Cerebellar nuclear complex (tissue), 1 donor: ENCODE results near the gene ACSM2B.
"Not testable (repeated sequence)": the region's sequence is repeated elsewhere in the genome, so short reads cannot be mapped to it uniquely, and the experiment has no call there.

Experiments
- DNase-seq, 2 experiments: peaks; one replicate each; lab custom pipeline; 2025; lab: John Stamatoyannopoulos, UW

ACSM2B gene

GRCh38 chr16:20595068-20595467 lies 18.9 kb upstream of the ACSM2B start:
- DNase-seq: not testable (repeated sequence)

GRCh38 chr16:20592780-20593179 lies 16.6 kb upstream of the ACSM2B start:
- not testable (repeated sequence) for DNase-seq

GRCh38 chr16:20589486-20589885 lies 13.3 kb upstream of the ACSM2B start:
- DNase-seq: not testable (repeated sequence)

GRCh38 chr16:20587645-20588074 lies 11.5 kb upstream of the ACSM2B start:
- DNase-seq: not testable (repeated sequence)

GRCh38 chr16:20586716-20587115 lies 10.5 kb upstream of the ACSM2B start:
- DNase-seq: not testable (repeated sequence)

GRCh38 chr16:20586112-20586511 lies 9.9 kb upstream of the ACSM2B start:
- DNase-seq: not testable (repeated sequence)

- DNase-seq: not testable (repeated sequence)
These were observed 4.5 kb upstream of the ACSM2B start for GRCh38 chr16:20580487-20581259.

GRCh38 chr16:20578091-20578490 lies 1.9 kb upstream of the ACSM2B start:
- not testable (repeated sequence) for DNase-seq

GRCh38 chr16:20569117-20569651 lies 7.0 kb downstream of the ACSM2B start:
- not testable (repeated sequence) for DNase-seq

- DNase-seq: no peak
These were observed 7.8 kb downstream of the ACSM2B start for GRCh38 chr16:20568404-20568803.

GRCh38 chr16:20566864-20567263 lies 9.3 kb downstream of the ACSM2B start:
- DNase-seq: no peak

- not testable (repeated sequence) for DNase-seq
These were observed 10.8 kb downstream of the ACSM2B start for GRCh38 chr16:20565334-20565733.

GRCh38 chr16:20564218-20564617 lies 11.9 kb downstream of the ACSM2B start:
- not testable (repeated sequence) for DNase-seq

- DNase-seq: not testable (repeated sequence)
These were observed 20.5 kb downstream of the ACSM2B start for GRCh38 chr16:20555628-20556027.

- DNase-seq: not testable (repeated sequence)
These were observed 21.5 kb downstream of the ACSM2B start for GRCh38 chr16:20554689-20555088.

GRCh38 chr16:20553493-20553892 lies 22.7 kb downstream of the ACSM2B start:
- not testable (repeated sequence) for DNase-seq

GRCh38 chr16:20546951-20547350 lies 29.2 kb downstream of the ACSM2B start:
- not testable (repeated sequence) for DNase-seq

- not testable (repeated sequence) for DNase-seq
These were observed 29.8 kb downstream of the ACSM2B start for GRCh38 chr16:20546278-20546853.

GRCh38 chr16:20540603-20541316 lies 35.4 kb downstream of the ACSM2B start:
- DNase-seq: not testable (repeated sequence)

- no peak for DNase-seq
These were observed 37.5 kb downstream of the ACSM2B start for GRCh38 chr16:20538687-20539086.

GRCh38 chr16:20538181-20538580 lies 38.0 kb downstream of the ACSM2B start:
- no peak for DNase-seq

- not testable (repeated sequence) for DNase-seq
These were observed 39.5 kb downstream of the ACSM2B start for GRCh38 chr16:20536669-20537068.
